Right lobe of liver (tissue), 4 donors: Measurements from ENCODE around the gene NBPF6.
"Not testable (repeated sequence)": the region's sequence is repeated elsewhere in the genome, so short reads cannot be mapped to it uniquely, and the experiment has no call there.

ENCODE experiments used
- CTCF ChIP-seq, 4 donors: fragments of 200-600 bp in 3 of 4; fragments of 450-650 bp in 1 of 4; IDR thresholded peaks; one replicate each; pipeline versions ENCODE4 v1.5.1 to v1.8.0; 2016 to 2022; ENCODE audit warnings: antibody characterized with exemption in 4 of 4, mild to moderate bottlenecking in 2 of 4
- POLR2A ChIP-seq: fragments of 450-650 bp; IDR thresholded peaks from one replicate; pipeline ENCODE4 v1.6.1; 2017; ENCODE audit warnings: antibody characterized with exemption, mild to moderate bottlenecking
- donor health status: DM: no; HTN: no; CAD: no.
- donor health status: DM: no; HTN: no; CAD: no.
- donor health status: DM: no; HTN: yes; CAD: no.

DNA sequence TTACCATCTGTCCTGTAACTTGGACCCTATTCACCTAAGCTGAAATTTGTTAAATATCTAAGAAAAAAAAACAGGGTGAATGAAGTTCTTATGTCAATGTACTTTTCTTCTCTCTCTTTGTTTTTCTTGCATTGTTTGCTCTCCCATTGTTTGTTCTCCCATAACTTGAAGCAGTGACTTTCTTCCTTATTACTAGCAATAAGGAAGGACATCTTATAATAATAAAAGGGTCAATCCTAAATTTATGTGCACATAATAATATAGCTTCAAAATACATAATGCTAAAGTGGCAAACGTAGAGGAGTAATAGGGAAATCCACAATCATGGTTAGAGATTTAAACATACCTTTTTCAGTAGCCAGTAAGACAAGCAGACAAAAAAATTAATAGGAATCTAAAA is 23.3 kb upstream of the NBPF6 start:
- TF ChIP-seq CTCF (IDR thresholded peaks at IDR 0.05); POLR2A: not testable (repeated sequence)
